Uterus (tissue), 4 donors: ENCODE data around the gene RABL2A. TPM values are rescaled to one million over a fixed set of nuclear protein-coding genes. Genes with fewer than 3 reads are reported as not detected.
"Not testable (repeated sequence)": the region's sequence is repeated elsewhere in the genome, so short reads cannot be mapped to it uniquely, and the experiment has no call there.

Experiments used
- DNase-seq, 2 donors: peaks; one replicate each; pipeline ENCODE4 v3.0.0-alpha.2; 2019 to 2020
- H3K27ac ChIP-seq, 2 donors: fragments of 200-600 bp; sonication (generic); 1 replicate in 1 of 2; 2 replicates in 1 of 2; pipeline ENCODE4 v1.5.1; 2016 to 2018
- H3K27me3 ChIP-seq, 2 donors: fragments of 200-600 bp; sonication (generic); one replicate each; pipeline ENCODE4 v1.5.1; 2018 to 2019; ENCODE audit warnings: control low read depth in 1 of 2
- H3K36me3 ChIP-seq, 2 donors: fragments of 200-600 bp; sonication (generic); one replicate each; pipeline ENCODE4 v1.5.1; 2019; ENCODE audit warnings: control low read depth in 1 of 2
- H3K4me1 ChIP-seq, 2 donors: fragments of 200-600 bp; sonication (generic); one replicate each; pipeline ENCODE4 v1.5.1; 2018 to 2019; ENCODE audit warnings: control low read depth in 1 of 2
- H3K4me3 ChIP-seq, 2 donors: fragments of 200-600 bp; sonication (generic); 1 replicate in 1 of 2; 2 replicates in 1 of 2; pipeline ENCODE4 v1.5.1; 2018 to 2019; ENCODE audit warnings: mild to moderate bottlenecking in 1 of 2
- H3K9me3 ChIP-seq, 2 donors: fragments of 200-600 bp; sonication (generic); one replicate each; pipeline ENCODE4 v1.5.1; 2019; ENCODE audit warnings: control low read depth in 1 of 2
- CTCF ChIP-seq, 4 experiments: fragments of 200-600 bp in 2 of 4; fragments of 450-650 bp in 2 of 4; sonication (generic) in 2 of 4; IDR thresholded peaks; one replicate each; pipeline ENCODE4 v1.5.1; 2016 to 2019; ENCODE audit warnings: antibody characterized with exemption in 4 of 4, mild to moderate bottlenecking in 2 of 4, moderate library complexity in 1 of 4
- POLR2A ChIP-seq, 2 donors: fragments of 450-650 bp; IDR thresholded peaks; one replicate each; pipeline ENCODE4 v1.6.1; 2016; ENCODE audit warnings: antibody characterized with exemption in 2 of 2, mild to moderate bottlenecking in 1 of 2, moderate library complexity in 1 of 2
- intact Hi-C: fragments of 100-400 bp; cut with DNase I; formaldehyde crosslinking; loops from one replicate; pipeline ENCODE4 v1.15.1; 2023; ENCODE audit warnings: low total_unique reads
- total RNA-seq, 4 donors: library from RNA; depleted of rRNA in 3 of 4; stranded (reverse); fragments of >200 nt in 3 of 4; gene quantifications; one replicate each; pipeline versions ENCODE4 v1.1.0 to v1.2.4, GENCODE V29; 2014 to 2023
- donor health status: DM: yes; HTN: yes; CAD: no.

The RABL2A gene
- total RNA-seq, 4 donors from 2014 or later: 1.8 to 39.3 (median 23.7) TPM

DNA sequence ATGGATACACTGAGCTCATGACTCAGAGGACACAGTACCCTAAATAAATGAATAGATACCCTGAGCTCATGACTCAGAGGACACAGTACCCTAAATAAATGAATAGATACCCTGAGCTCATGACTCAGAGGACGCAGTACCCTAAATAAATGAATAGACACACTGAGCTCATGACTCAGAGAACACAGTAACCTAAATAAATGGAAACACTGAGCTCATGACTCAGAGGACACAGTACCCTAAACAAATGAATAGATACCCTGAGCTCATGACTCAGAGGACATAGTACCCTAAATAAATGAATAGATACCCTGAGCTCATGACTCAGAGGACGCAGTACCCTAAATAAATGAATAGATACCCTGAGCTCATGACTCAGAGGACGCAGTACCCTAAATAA lies 25.5 kb downstream of the RABL2A start:
- intact Hi-C loops, H3K27me3 ChIP-seq, H3K36me3 ChIP-seq, H3K27ac ChIP-seq, H3K4me3 ChIP-seq, H3K9me3 ChIP-seq, DNase-seq, H3K4me1 ChIP-seq: not testable (repeated sequence)

GRCh38 chr2:113656031-113656624 lies 29.1 kb downstream of the RABL2A start:
- H3K36me3 ChIP-seq, H3K4me3 ChIP-seq, H3K27me3 ChIP-seq, DNase-seq, H3K9me3 ChIP-seq, intact Hi-C loops, H3K4me1 ChIP-seq, H3K27ac ChIP-seq: not testable (repeated sequence)

DNA sequence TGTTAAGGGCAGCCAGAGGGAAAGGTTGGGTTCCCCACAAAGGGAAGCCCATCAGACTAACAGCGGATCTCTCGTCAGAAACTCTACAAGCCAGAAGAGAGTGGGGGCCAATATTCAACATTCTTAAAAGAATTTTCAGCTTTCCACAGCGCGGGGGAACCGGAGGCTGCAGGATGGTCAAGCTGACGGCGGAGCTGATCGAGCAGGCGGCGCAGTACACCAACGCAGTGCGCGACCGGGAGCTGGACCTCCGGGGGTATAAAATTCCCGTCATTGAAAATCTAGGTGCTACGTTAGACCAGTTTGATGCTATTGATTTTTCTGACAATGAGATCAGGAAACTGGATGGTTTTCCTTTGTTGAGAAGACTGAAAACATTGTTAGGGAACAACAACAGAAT lies 30.7 kb downstream of the RABL2A start:
- H3K27me3 ChIP-seq, H3K9me3 ChIP-seq, H3K4me3 ChIP-seq, H3K4me1 ChIP-seq, H3K36me3 ChIP-seq, intact Hi-C loops, DNase-seq, H3K27ac ChIP-seq: not testable (repeated sequence)

DNA sequence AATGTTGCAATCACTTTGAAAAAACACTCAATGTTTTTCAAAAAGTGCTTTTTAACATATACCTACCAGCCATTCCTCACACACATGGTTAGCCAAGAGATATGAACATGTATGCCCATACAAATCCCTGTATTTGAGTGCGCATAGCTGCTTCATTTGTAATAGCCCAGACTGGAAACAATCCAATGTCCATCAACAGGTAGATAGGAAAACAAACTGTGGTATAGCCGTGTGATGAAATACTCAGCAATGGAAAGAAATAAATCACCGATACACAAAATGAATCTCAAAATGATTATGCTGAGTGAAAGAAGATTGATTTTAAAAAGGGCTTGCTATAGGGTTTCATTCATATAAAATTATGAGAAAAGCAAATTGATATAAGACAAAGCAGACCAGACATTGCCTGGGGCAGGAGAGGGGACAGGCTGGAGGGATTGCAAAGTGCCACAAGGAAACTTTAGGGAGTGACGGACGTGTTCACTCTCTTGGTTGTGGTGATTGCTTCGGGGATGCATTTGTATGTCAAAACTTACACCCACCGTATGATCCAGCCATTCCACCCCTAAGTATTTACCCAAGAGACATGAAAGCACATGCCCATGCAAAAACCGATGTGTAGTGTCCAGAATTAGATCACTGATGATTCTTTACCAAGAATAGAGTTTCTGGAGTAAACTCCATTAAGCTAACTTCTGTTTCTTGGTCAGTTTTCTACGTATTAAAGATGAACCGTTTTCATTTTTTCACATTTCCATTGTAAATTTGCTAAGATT lies 36.4 kb downstream of the RABL2A start:
- DNase-seq, H3K27ac ChIP-seq, H3K4me1 ChIP-seq, intact Hi-C loops, H3K4me3 ChIP-seq, H3K36me3 ChIP-seq, H3K9me3 ChIP-seq, H3K27me3 ChIP-seq: not testable (repeated sequence)

DNA sequence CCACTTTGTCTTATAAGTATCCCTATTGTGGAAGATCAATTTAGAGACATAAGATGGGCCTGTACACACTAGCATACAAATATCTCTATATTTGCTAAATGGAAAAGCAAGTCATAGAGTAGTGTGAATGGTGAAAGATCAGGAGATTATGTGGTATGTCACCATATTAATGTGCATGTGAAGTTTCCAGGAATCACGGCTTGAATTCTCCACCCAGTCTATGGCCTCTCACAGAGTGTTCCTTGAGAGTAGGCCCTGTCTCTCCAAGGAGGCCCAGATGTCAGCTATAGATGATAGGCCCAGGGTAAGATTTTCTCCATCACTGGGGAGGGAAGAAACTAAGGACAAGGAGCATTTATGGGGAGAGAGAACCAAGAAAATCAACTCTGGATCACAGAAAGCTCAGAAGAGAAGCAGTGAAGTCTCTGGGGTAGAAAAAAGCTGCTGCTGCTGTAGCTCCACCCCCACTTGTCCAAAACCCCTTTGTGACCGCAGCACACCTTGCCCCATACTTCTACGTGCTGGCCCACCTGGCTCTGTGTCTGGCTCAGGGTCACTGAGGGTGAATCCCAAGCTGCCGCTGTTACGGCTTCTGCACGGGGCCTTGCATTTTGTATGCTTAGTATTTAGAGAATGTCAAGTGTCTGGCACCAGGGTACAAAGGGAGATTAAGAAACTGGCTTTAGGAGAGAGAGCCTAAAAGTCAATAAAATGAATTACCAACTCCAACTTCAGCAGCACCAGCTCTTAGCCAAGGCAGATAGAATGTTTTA lies 37.9 kb downstream of the RABL2A start:
- H3K27ac ChIP-seq, H3K4me1 ChIP-seq, DNase-seq, H3K36me3 ChIP-seq, intact Hi-C loops, H3K4me3 ChIP-seq, H3K9me3 ChIP-seq, H3K27me3 ChIP-seq: not testable (repeated sequence)

GRCh38 chr2:113669013-113669412 lies 41.9 kb downstream of the RABL2A start:
- H3K27me3 ChIP-seq, H3K9me3 ChIP-seq, intact Hi-C loops: not testable (repeated sequence)

GRCh38 chr2:113672326-113672932 lies 45.4 kb downstream of the RABL2A start:
- no peaks in the 10 kb centered on the region for H3K36me3 ChIP-seq
- TF ChIP-seq POLR2A (IDR thresholded peaks at IDR 0.05) (no peak), CTCF (IDR thresholded peaks at IDR 0.05) (no peak)
- intact Hi-C loops: no loop called here

More at GRCh38 chr2:113669013-113669412, 41.9 kb downstream of the RABL2A start:
- DNase-seq, H3K4me3 ChIP-seq, H3K4me1 ChIP-seq, H3K27ac ChIP-seq, H3K36me3 ChIP-seq: not testable (repeated sequence)

GRCh38 chr2:113675875-113676274 lies 48.8 kb downstream of the RABL2A start:
- no peak for TF ChIP-seq POLR2A (IDR thresholded peaks at IDR 0.05)
- TF ChIP-seq CTCF (IDR thresholded peaks at IDR 0.05): no peak
- H3K27ac ChIP-seq: no peak overlapping the region

More at GRCh38 chr2:113672326-113672932, 45.4 kb downstream of the RABL2A start:
- H3K9me3 ChIP-seq: no peaks in the 10 kb centered on the region
- no peak overlapping the region for H3K27ac ChIP-seq
- no peak overlapping the region for H3K4me3 ChIP-seq
- no peaks in the 10 kb centered on the region for H3K27me3 ChIP-seq
- DNase-seq: no peak
- H3K4me1 ChIP-seq: no peaks in the 10 kb centered on the region

More at GRCh38 chr2:113675875-113676274, 48.8 kb downstream of the RABL2A start:
- intact Hi-C loops: no loop called here
- Histone ChIP-seq H3K9me3 (no peaks in the 10 kb centered on the region), H3K4me1 (no peaks in the 10 kb centered on the region), H3K4me3 (no peak overlapping the region), H3K36me3 (no peaks in the 10 kb centered on the region), H3K27me3 (no peaks in the 10 kb centered on the region)
- DNase-seq: no peak
